Measurements from ENCODE around the gene ERC2.

Gene ERC2

DNA sequence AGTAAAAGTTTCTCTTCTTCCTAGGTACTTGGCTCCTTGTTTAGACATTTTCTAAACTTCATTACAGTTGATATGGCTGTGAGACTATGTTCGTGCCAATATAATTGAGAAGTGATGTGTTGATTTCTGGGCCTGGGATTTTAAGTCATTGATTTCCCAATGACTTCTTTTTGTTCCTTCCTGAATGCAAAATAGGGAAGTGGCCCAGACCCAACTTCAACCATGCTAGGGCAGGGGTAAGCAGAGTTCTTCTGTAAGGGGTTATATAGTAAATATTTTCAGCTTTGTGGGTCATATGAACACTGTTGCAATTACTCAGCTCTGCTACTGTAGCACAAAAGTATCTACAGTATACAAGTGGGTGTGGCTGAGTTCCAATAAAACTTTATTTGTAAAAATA lies 661.1 kb downstream of the ERC2 start:
- DNase-seq = no peak

DNA sequence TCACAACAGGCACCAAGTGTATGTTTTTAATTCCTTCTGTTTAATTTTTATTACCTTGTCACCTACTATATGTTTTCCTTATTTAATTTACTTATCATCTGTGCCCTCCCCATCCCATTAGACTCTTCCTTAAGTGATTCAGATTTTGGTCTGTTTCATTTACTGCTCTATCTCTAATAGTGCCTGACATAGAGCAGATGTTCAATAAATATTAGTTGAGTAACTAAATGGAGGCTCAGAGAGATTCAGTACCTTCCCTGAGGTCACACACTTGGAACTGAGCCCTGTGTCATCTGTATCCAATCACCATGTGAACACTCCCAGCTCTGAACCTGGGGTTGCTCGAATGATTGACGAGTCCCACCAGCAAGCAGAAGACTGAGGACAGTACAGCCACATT lies 663.1 kb downstream of the ERC2 start:
- no peak for DNase-seq

DNA sequence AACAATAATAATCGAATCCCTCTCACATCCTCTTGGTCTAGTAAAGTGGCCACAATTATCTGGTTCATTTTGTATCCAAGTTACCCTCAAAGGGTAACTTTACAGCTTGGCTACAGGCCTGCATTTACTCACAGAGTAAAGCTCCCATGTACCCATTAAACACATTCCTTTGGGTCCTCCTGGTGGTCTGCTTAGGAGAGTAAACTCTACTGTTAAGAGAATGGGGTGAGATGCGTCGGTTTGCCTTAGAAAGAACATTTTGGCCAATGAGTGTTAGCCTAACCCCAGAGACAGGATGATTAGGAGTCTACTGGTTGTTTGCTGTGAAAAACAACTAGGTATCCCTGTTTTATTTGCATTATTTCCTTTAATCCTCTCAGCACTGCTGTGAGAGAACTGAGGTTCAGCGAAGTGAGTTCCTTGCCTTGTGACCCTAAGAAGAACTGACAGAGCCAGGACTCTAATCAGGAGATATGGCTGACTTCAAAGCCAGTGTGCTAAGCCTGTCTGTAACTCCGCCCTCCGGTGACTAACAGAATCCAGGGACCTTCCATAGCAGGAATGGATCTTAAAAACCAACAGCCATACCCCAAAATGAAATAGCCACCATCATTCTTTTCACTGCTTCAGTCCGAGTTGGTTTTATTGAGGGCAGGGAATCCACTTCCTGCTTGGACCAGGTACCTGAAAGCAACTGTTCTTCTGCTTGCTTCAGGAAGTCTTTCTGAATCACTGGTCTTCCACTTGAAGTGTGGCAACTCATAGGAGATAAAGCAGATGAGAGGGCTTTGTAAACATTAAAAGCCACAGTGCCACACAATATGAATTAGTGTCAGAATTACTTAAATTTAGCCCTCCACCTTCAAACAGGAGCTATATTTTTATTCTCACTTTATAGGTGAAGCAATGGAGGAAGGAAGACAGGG lies 663.8 kb downstream of the ERC2 start:
- DNase-seq = no peak

DNA sequence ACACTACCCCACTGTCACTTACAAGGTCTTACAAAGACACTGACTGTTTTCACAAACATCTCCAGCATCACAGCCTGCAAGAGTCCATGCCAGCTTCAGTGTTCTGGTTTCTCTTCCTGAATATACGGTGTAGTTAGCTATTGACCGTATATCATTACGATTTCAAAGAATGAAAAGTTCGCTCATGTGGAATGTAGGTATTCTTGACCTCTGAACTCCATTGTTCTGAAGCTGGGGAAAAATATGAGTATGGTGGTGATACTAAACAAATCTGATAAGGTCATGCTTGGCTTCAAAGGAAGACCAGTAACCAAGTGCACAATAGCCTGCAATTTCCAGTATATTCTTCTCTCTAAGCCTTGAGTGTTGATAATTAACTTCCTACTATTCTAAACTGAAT lies 665.5 kb downstream of the ERC2 start:
- DNase-seq = no peak

DNA sequence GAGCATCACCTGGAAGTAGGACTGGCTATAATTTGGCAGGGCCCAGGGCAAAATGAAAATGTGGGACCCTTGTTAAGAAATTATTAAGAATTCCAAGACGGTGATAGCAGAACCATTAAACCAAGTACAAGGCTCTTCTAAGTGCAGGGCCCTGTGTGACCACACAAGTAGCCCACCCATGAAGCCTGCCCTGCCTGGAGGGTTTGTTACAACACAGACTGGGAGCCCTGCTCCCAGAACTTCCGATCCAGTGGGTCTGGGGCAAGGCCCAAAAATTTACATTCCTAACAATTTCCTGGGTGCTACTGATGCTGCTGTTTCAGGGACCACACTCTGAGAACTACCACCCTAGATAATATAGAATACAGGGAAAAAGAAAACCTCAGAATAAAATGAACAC lies 666.6 kb downstream of the ERC2 start:
- no peak for DNase-seq

- no peak for DNase-seq
These were observed 667.2 kb downstream of the ERC2 start for GRCh38 chr3:55801068-55801467.

- no peak for DNase-seq
These were observed 670.5 kb downstream of the ERC2 start for GRCh38 chr3:55797775-55798174.

GRCh38 chr3:55797084-55797483 lies 671.2 kb downstream of the ERC2 start:
- DNase-seq = no peak

DNA sequence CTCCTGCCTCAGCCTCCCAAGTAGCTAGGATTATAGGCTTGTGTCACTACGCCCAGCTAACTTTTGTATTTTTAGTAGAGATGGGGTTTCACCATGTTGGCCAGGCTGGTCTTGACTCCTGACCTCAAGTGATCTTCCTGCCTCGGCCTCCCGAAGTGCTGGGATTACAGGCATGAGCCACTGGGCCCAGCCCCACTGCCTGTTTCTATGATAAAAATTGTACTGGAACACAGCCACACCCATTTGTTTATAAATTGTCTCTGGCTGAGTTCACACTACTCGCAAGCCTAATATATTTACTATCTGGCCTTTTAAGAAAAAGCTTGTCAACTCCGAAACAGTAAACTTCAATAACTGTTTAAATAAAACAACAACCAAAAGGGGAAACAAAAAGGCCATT lies 671.7 kb downstream of the ERC2 start:
- DNase-seq = no peak

DNA sequence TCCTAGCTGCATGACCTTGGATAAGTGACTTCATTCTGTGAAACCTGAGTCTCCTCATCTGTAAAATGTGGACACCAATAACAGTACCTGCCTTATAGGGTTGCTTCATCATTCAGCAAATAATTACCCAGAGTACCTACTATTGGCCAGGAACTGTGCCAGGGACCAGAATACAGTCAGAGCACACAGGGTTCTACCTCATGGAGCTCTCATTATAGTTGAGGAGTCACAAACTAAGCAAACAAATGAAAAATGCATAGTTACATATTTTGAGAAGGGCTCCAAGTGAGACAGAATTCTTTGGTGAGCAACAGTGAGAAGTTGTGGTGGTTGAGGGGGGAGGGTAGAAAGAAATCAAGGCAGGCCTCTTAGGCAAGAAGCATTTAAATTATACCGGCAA lies 672.5 kb downstream of the ERC2 start:
- no peak for DNase-seq

DNA sequence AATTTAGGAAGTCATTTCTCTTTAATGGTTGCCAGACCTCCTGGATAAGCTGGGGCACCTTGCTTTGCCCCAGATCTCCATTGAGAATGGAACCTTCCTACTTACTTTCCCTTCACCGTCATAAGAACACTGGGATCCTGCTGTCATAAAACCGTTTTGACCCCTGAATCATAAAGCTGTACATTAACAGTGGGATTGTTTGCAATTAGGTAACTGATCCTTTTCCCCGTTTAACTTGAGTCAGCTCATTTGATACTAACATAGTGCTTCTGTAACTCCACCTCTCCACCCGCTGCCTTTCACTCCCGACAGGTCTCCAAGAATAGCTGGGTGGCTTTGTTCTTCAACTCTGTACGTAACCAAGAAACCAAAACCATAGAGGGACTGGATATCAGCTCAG lies 673.0 kb downstream of the ERC2 start:
- DNase-seq = no peak

GRCh38 chr3:55792742-55793141 lies 675.5 kb downstream of the ERC2 start:
- DNase-seq = no peak

DNA sequence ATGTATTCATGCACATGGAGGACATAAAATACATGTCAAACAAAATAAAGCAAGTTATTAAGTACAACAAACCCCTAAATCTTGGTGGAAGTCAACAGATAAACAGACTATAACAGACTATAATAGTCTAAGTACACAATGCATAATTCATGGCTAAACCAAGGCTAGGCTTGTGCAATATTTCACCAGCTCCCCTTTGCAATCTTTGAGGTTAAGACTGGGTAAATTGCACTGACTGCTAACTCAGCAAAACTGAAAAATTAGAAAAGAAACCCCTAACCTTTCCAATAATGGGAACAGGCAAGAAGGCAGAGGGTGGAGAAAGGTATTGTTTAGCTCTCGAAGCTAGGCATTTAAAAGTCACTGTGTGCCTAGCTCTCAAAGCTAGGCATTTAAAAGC lies 676.3 kb downstream of the ERC2 start:
- DNase-seq = no peak

GRCh38 chr3:55790596-55791350 lies 677.5 kb downstream of the ERC2 start:
- DNase-seq = no peak

DNA sequence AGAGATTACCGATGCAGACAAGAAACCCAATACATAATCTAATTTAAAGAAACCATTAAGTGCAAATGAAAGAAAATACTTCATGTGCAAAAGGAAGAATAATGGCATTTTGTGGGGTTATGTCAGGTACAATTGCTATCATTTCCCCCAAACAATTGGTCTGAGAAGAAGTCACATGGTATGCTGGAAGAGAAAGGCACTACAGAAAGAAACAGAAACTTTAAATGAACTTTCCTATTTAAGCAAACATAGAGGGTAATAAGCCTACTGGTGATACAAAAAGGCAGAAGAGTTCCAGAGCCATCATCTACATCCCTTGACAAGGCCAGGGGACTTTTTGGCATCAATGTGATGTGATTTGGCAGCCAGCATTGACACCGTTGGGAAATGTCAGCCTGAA lies 678.8 kb downstream of the ERC2 start:
- DNase-seq = no peak

DNA sequence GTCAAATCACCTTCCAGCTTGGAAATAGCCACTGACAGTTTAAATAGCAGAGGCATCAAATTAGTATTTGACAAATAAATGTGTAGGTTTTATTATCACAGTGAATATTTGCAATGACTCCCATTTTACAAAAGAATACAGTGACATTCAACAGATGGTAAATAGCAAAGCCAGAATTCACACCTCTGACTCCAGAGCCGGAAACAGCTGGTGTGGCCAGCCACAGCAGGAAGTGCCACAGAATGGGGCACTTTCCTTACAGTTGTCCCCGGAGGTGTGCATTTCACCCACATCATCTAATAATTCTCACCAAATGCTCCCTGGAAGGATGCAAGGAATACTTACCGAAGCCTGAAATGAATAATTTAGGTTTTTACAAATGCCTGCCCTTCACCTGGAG lies 685.5 kb downstream of the ERC2 start:
- no peak for DNase-seq

DNA sequence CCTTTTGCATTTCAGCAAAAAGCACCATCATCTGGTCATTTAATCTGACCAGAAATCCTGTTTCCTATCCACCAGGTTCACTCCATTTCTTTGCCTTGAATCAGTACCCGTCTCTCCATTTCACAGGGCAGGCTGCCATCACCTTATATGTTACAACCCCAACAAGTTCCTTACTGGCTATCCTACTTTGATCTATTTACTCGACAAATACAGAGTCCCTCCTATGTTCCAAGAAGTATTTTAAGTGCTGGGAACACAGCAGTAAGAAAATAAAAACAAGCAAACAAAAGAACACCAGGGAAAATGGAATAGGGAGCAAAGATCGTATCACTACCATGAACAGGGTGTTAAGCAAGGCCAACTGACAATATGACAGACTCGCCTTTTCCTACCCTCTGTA lies 685.9 kb downstream of the ERC2 start:
- DNase-seq = no peak

DNA sequence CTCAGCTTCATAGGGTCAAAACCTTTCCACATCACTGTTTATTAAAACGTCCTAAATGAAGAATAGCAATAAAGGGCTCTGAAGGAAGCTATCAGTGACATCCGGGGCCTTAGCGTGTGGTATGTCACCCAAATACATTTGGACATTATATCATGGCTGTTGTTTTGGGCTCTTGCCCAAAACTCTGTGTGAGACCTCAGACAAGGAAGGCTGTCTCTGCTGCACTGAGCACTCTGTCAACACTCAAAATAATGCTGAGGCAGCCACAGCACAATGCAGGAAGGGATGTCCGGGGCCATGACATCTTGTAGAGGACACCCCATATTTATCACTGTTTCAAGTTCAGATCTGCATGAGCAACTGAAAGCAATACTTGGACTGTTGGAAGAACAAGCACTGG lies 687.4 kb downstream of the ERC2 start:
- no peak for DNase-seq

DNA sequence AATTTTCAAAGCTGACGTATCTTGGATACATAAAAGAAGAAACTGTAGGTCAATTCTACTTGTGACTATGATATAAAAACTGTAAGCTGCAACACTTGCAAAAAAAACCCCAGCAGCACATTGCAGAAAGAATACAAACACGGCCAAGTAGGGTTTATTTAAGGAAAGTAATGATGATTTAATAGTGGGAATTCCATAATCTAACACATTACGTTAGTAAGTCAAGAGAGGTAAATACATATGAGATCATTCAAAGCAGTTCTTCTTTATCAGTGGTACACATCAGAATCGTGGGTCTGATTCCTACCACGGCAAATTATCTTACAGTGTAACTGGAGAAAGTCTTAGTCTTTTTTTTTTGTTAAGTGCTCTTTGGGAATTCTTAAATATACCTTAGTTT lies 688.7 kb downstream of the ERC2 start:
- DNase-seq = no peak

DNA sequence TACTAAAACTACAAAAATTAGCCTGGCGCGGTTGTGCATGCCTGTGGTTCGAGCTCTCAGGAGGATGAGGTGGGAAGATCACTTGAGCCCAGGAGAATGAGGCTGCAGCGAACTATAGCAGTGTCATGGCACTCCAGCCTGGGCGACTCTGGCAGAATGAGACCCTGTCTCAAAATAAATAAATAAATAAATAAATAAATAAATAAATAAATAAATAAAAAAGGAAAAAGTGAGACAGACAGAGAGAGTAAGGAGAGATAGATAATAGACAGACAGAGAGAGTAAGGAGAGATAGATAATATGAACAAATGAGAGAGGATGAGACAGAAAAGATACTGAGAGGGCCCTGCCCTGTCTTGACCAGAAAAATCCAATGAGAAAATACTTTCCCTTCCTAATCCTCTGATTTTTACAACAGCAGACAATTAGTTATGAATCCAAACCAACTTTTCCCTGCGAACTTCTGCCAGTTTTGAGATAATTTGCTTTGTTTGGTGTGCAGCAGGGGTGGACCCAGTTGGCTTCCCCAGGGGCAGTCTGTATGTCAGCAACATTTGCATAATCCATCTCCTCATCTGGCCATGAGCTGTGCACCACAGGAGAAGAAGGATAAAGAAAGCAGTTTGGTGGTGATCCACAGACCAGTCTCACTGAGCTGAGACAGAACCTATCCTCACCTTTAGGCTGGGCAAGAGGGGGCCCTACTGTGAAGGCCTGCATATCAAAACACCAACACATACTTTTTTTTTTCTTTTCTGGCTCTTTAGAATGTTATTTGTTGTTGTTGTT lies 692.7 kb downstream of the ERC2 start:
- no peak for DNase-seq

DNA sequence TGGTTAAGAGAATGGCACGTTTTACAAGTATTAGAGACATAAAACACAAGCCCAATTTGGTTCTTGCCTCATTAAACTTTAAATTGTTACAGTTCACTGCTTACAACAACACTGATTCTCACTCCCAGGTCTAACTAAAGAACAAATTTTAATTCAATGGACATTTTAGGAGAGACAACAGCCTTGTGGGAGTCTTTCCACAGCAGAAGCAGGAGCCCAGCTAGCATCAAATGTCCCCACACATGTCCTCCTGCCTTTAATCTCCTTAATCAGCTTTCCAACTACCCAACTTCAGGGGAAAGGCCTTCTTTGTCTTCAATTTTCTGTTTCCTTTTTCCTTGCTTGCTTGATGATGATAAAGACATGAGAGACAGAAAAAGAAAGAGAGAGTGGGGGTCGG lies 693.4 kb downstream of the ERC2 start:
- DNase-seq = no peak

GRCh38 chr3:55771503-55771902 lies 696.8 kb downstream of the ERC2 start:
- DNase-seq = no peak

DNA sequence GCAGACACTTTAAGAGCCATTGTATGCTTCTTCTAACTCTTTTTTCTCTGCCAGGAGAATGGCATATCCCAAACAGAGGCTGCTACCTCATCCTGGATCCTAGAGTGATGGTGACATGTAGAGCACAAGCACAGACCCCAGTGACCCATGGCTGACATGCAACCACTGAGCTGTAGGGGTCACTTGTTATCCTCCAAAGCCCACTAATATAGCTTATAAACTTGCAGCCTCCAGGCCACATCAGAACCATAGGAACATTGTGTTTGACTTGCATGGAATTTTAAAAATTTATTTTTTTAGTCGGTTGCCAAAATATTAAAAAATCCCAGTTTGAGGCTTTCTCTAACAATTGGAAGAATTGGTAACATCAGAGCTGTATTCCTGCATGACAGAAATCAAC lies 698.2 kb downstream of the ERC2 start:
- DNase-seq = no peak

GRCh38 chr3:55766753-55767152 lies 701.5 kb downstream of the ERC2 start:
- DNase-seq = no peak
